Globus pallidus (tissue), 1 donor: ENCODE measurements around the gene OPN4.

Experiments
- DNase-seq: peaks from one replicate; pipeline ENCODE4 v3.0.0-alpha.2; 2015; ENCODE audit warnings: low spot score

Gene OPN4

GRCh38 chr10:86681047-86681446, 26.7 kb downstream of the OPN4 start:
- DNase-seq, result peak; percentile 63

- no peak for DNase-seq
Observed at GRCh38 chr10:86681722-86682386, 27.5 kb downstream of the OPN4 start.

- no peak for DNase-seq
Observed at GRCh38 chr10:86682675-86683074, 28.3 kb downstream of the OPN4 start.

- DNase-seq, result no peak
Observed at GRCh38 chr10:86684331-86685097, 30.2 kb downstream of the OPN4 start.

GRCh38 chr10:86685416-86685815, 31.1 kb downstream of the OPN4 start:
- DNase-seq, result no peak

GRCh38 chr10:86685893-86686632, 31.7 kb downstream of the OPN4 start:
- DNase-seq, result no peak

- no peak for DNase-seq
Observed at GRCh38 chr10:86686972-86687371, 32.6 kb downstream of the OPN4 start.

GRCh38 chr10:86687750-86688149, 33.4 kb downstream of the OPN4 start:
- no peak for DNase-seq

- DNase-seq, result peak; percentile 77
Observed at GRCh38 chr10:86688398-86688921, 34.1 kb downstream of the OPN4 start.

- no peak for DNase-seq
Observed at GRCh38 chr10:86689146-86689545, 34.8 kb downstream of the OPN4 start.

- no peak for DNase-seq
Observed at GRCh38 chr10:86690231-86690630, 35.9 kb downstream of the OPN4 start.

GRCh38 chr10:86690657-86691084, 36.3 kb downstream of the OPN4 start:
- no peak for DNase-seq

GRCh38 chr10:86691333-86692022, 37.1 kb downstream of the OPN4 start:
- no peak for DNase-seq

GRCh38 chr10:86692023-86692514, 37.7 kb downstream of the OPN4 start:
- no peak for DNase-seq

GRCh38 chr10:86692664-86693063, 38.3 kb downstream of the OPN4 start:
- no peak for DNase-seq

GRCh38 chr10:86693275-86693674, 38.9 kb downstream of the OPN4 start:
- DNase-seq, result no peak

- no peak for DNase-seq
Observed at GRCh38 chr10:86693721-86694369, 39.5 kb downstream of the OPN4 start.

- DNase-seq, result no peak
Observed at GRCh38 chr10:86698207-86698940, 44.0 kb downstream of the OPN4 start.

- no peak for DNase-seq
Observed at GRCh38 chr10:86699125-86699524, 44.8 kb downstream of the OPN4 start.

GRCh38 chr10:86699541-86699940, 45.2 kb downstream of the OPN4 start:
- DNase-seq, result no peak
